Measurements from ENCODE around the gene SKA2. TPM values are rescaled to one million over a fixed set of nuclear protein-coding genes. Genes with fewer than 3 reads are reported as not detected.

SKA2 gene
- total RNA-seq, 1 experiment from 2014 or later, result 91.9 TPM

- Histone ChIP-seq H2BK15ac (ENCODE audit: low read depth, low read length) (no peak overlapping the region), H4K20me1 (ENCODE audit: control insufficient read depth, insufficient read depth, insufficient read length) (no peaks in the 10 kb centered on the region), H3K27ac (ENCODE audit: insufficient read length, low read depth, low read length) (no peak overlapping the region), H2BK120ac (ENCODE audit: low read depth, low read length, poor library complexity, severe bottlenecking) (no peak overlapping the region), H3K4me2 (ENCODE audit: insufficient read depth, insufficient read length, low read length) (no peak overlapping the region), H3K79me2 (ENCODE audit: insufficient read depth, low read length) (peaks cover 3% of the 10 kb centered on the region; the same call in 1 of the 2 replicates), H2BK5ac (ENCODE audit: insufficient read length, low read length) (no peak overlapping the region), H3K9me3 (ENCODE audit: control insufficient read depth, low read depth, low read length) (no peaks in the 10 kb centered on the region), H2AK5ac (ENCODE audit: insufficient read length, low read length) (no peak overlapping the region), H3K27me3 (ENCODE audit: insufficient read depth, low read length) (no peaks in the 10 kb centered on the region), H3K4ac (ENCODE audit: low read depth, low read length) (no peak overlapping the region), H3T11ph (ENCODE audit: low read length) (no peak overlapping the region), H4K8ac (replicated peaks; ENCODE audit: insufficient read length, low read depth, low read length) (no peak overlapping the region), H2BK12ac (ENCODE audit: insufficient read length, low read depth, low read length) (no peak overlapping the region), H3K79me1 (ENCODE audit: insufficient read depth, low read depth, low read length, poor library complexity, severe bottlenecking) (peaks cover 5% of the 10 kb centered on the region), H4K5ac (ENCODE audit: insufficient read length, low read depth, low read length) (no peak overlapping the region), H3K23me2 (ENCODE audit: insufficient read length, low read depth, low read length, poor library complexity, severe bottlenecking) (no peaks in the 10 kb centered on the region), H3K14ac (ENCODE audit: insufficient read depth, low read length) (no peak overlapping the region), H3K4me1 (ENCODE audit: insufficient read depth, low read length) (no peaks in the 10 kb centered on the region), H4K91ac (ENCODE audit: insufficient read length, low read depth, low read length) (no peak overlapping the region), H3K23ac (ENCODE audit: insufficient read length, low read depth, low read length) (no peak overlapping the region), H3K18ac (ENCODE audit: insufficient read length, low read depth, low read length) (no peak overlapping the region), H3K56ac (ENCODE audit: insufficient read length, low read depth, low read length) (no peak overlapping the region), H3K9ac (ENCODE audit: extremely low read depth, insufficient read length, low read length) (no peak overlapping the region), H2AFZ (ENCODE audit: low read length) (no peak overlapping the region), H2BK20ac (ENCODE audit: low read depth, low read length, poor library complexity, severe bottlenecking) (no peak overlapping the region)
- no CpG with 5 or more reads among the region's 2 CpGs for WGBS (ENCODE audit: extremely low coverage, insufficient read length, low lambda C conversion rate)
- Mint-ChIP-seq H3K9me3 (no peaks in the 10 kb centered on the region), H3K27me3 (ENCODE audit: low read depth) (no peaks in the 10 kb centered on the region), H3K36me3 (ENCODE audit: insufficient read depth in 1 of 3, low read depth in 3 of 3) (peaks cover 10 to 29% (median 28%) of the 10 kb centered on the region in 3 experiments; a peak in 6 of 7 replicates), H3K4me1 (peaks cover 4 to 6% of the 10 kb centered on the region in 2 experiments; a peak in 2 of 4 replicates), H3K27ac (peak overlapping the region in 1 of 3 experiments; percentile 70; a peak in 2 of 7 replicates), H3K4me3 (no peak overlapping the region)
- TF ChIP-seq, protein P1, sequence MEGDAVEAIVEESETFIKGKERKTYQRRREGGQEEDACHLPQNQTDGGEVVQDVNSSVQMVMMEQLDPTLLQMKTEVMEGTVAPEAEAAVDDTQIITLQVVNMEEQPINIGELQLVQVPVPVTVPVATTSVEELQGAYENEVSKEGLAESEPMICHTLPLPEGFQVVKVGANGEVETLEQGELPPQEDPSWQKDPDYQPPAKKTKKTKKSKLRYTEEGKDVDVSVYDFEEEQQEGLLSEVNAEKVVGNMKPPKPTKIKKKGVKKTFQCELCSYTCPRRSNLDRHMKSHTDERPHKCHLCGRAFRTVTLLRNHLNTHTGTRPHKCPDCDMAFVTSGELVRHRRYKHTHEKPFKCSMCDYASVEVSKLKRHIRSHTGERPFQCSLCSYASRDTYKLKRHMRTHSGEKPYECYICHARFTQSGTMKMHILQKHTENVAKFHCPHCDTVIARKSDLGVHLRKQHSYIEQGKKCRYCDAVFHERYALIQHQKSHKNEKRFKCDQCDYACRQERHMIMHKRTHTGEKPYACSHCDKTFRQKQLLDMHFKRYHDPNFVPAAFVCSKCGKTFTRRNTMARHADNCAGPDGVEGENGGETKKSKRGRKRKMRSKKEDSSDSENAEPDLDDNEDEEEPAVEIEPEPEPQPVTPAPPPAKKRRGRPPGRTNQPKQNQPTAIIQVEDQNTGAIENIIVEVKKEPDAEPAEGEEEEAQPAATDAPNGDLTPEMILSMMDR (conservative IDR thresholded peaks at IDR 0.05), result no peak
- no peak for DNase-seq
Observed at GRCh38 chr17:59167571-59168001, 12.6 kb upstream of the SKA2 start.

Data from H9 (cell line).